H1 (cell line): ENCODE measurements around the gene ATP6V1B1.

ENCODE experiments used
- EZH2 ChIP-seq: fragments of 200-600 bp; sonication (generic); IDR thresholded peaks from 2 replicates; pipeline ENCODE4 v1.7.1; 2012; ENCODE audit warnings: low read depth, mild to moderate bottlenecking, moderate library complexity, low read length, inconsistent platforms; ENCODE audit not compliant: severe bottlenecking
- POLR2A ChIP-seq, 2 experiments: IDR thresholded peaks; 1 replicate in 1 of 2; 2 replicates in 1 of 2; pipeline ENCODE4 v1.6.1; 2011; ENCODE audit warnings: low read depth in 2 of 2, low read length in 2 of 2, mild to moderate bottlenecking in 2 of 2; ENCODE audit errors: control extremely low read depth in 1 of 2
- TF ChIP-seq, protein P1 (sequence below), 3 experiments: IDR thresholded peaks; 1 replicate in 2 of 3; 2 replicates in 1 of 3; pipeline versions ENCODE4 v1.5.1 to v1.6.1; 2011; ENCODE audit warnings: low read length in 3 of 3, mild to moderate bottlenecking in 3 of 3, inconsistent platforms in 2 of 3, low read depth in 1 of 3, moderate library complexity in 1 of 3; ENCODE audit not compliant: insufficient read depth in 1 of 3; ENCODE audit errors: control extremely low read depth in 1 of 3

DNA sequence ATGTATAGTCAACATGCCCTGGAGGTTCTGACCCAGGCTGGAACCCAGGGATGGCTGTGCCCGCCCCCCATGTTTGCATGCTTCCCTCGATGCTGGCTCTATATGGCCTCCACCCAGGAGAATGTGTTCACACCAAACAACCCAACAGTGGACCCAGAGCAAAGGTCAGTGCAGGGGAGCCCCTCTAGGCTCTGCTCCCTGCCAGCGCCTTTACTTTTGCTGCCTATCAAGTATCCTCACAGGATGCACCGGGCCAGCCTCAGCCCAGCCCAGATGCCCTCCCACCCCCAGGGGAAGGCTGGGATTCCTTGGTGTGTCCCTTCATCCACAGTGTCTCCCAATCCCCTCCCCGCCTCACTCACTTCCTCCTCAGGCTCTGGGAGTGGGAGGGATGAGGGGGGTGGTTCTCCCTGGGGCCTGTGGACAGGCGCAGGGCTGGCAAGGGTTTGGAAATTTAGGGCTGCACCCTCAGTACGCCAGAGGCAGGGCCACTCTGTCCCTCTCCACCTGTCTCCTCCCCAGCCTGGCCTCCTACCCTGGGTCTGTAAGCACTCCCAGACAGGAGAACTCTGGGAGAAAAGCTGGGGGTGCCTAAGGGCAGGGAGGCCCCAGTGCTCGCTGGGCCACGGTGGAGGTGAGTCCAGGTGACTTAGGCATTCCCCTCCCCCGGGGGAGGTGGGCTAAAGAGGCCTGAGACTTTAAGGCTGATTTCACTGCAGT lies 2.3 kb downstream of the ATP6V1B1 start:
- no peak for TF ChIP-seq POLR2A (IDR thresholded peaks at IDR 0.05; ENCODE audit: control extremely low read depth in 1 of 2, low read depth in 2 of 2, low read length in 2 of 2)
- TF ChIP-seq EZH2, result no peak
- TF ChIP-seq, protein P1, sequence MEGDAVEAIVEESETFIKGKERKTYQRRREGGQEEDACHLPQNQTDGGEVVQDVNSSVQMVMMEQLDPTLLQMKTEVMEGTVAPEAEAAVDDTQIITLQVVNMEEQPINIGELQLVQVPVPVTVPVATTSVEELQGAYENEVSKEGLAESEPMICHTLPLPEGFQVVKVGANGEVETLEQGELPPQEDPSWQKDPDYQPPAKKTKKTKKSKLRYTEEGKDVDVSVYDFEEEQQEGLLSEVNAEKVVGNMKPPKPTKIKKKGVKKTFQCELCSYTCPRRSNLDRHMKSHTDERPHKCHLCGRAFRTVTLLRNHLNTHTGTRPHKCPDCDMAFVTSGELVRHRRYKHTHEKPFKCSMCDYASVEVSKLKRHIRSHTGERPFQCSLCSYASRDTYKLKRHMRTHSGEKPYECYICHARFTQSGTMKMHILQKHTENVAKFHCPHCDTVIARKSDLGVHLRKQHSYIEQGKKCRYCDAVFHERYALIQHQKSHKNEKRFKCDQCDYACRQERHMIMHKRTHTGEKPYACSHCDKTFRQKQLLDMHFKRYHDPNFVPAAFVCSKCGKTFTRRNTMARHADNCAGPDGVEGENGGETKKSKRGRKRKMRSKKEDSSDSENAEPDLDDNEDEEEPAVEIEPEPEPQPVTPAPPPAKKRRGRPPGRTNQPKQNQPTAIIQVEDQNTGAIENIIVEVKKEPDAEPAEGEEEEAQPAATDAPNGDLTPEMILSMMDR (IDR thresholded peaks at IDR 0.05; ENCODE audit: control extremely low read depth in 1 of 3, insufficient read depth in 1 of 3, low read depth in 1 of 3, low read length in 3 of 3), result no peak
